NCI-H345 treated with DMSO at 0.1 percent for 48 hours (cell line): ENCODE results near the gene LDLRAD4.

Experiments used
- DNase-seq: peaks from one replicate; lab custom pipeline; 2025; ENCODE audit not compliant: unreplicated experiment; lab: John Stamatoyannopoulos, UW

Gene LDLRAD4

GRCh38 chr18:13264091-13265007 lies 45.8 kb downstream of the LDLRAD4 start:
- DNase-seq: no peak

- DNase-seq: no peak
Observed at GRCh38 chr18:13265008-13265910, 46.7 kb downstream of the LDLRAD4 start.

- no peak for DNase-seq
Observed at GRCh38 chr18:13265911-13266217, 47.3 kb downstream of the LDLRAD4 start.

GRCh38 chr18:13266218-13267100 lies 47.9 kb downstream of the LDLRAD4 start:
- DNase-seq: no peak

GRCh38 chr18:13267431-13267873 lies 48.9 kb downstream of the LDLRAD4 start:
- DNase-seq: no peak

GRCh38 chr18:13268158-13269012 lies 49.8 kb downstream of the LDLRAD4 start:
- no peak for DNase-seq

GRCh38 chr18:13269013-13269280 lies 50.4 kb downstream of the LDLRAD4 start:
- no peak for DNase-seq

- no peak for DNase-seq
Observed at GRCh38 chr18:13269521-13270011, 51.0 kb downstream of the LDLRAD4 start.

- DNase-seq: no peak
Observed at GRCh38 chr18:13270279-13270855, 51.8 kb downstream of the LDLRAD4 start.

- no peak for DNase-seq
Observed at GRCh38 chr18:13271302-13271911, 52.8 kb downstream of the LDLRAD4 start.

- DNase-seq: no peak
Observed at GRCh38 chr18:13272416-13272815, 53.9 kb downstream of the LDLRAD4 start.

GRCh38 chr18:13273800-13274199 lies 55.2 kb downstream of the LDLRAD4 start:
- DNase-seq: no peak

GRCh38 chr18:13275075-13275474 lies 56.5 kb downstream of the LDLRAD4 start:
- DNase-seq: no peak

GRCh38 chr18:13276530-13277520 lies 58.3 kb downstream of the LDLRAD4 start:
- no peak for DNase-seq

GRCh38 chr18:13278062-13278630 lies 59.6 kb downstream of the LDLRAD4 start:
- DNase-seq: no peak

- no peak for DNase-seq
Observed at GRCh38 chr18:13279181-13280069, 60.9 kb downstream of the LDLRAD4 start.
